HUES64 (cell line): ENCODE results near the gene ANAPC13.

Source experiments
- H3K27ac ChIP-seq: 2 replicates; pipeline ENCODE4 v1.7.0; 2013; ENCODE audit warnings: low read depth, low read length, inconsistent platforms
- H3K27me3 ChIP-seq: 2 replicates; pipeline ENCODE4 v1.6.1; 2013; ENCODE audit warnings: mild to moderate bottlenecking, low read length; ENCODE audit not compliant: insufficient read depth
- H3K36me3 ChIP-seq: 2 replicates; pipeline ENCODE4 v1.6.1; 2013; ENCODE audit warnings: mild to moderate bottlenecking, low read length; ENCODE audit not compliant: insufficient read depth
- H3K4me1 ChIP-seq: 2 replicates; pipeline ENCODE4 v1.6.1; 2013; ENCODE audit warnings: mild to moderate bottlenecking, low read length, moderate library complexity; ENCODE audit not compliant: insufficient read depth
- H3K4me3 ChIP-seq: 2 replicates; pipeline ENCODE4 v1.5.1; 2013; ENCODE audit warnings: mild to moderate bottlenecking, low read length, moderate library complexity
- H3K9ac ChIP-seq: 2 replicates; pipeline ENCODE4 v1.6.1; 2013; ENCODE audit warnings: mild to moderate bottlenecking, low read depth, low read length
- H3K9me3 ChIP-seq: 2 replicates; pipeline ENCODE4 v1.6.1; 2013; ENCODE audit warnings: low read depth, low read length; ENCODE audit not compliant: insufficient read depth
- WGBS: fragments of 150-250, 120-280 bp; methylation state at CpG from one replicate; pipeline ENCODE4 v1.1.7; 2013; ENCODE audit warnings: missing lambda C conversion rate; 5-methylcytosine and 5-hydroxymethylcytosine counted together

ANAPC13 gene

DNA sequence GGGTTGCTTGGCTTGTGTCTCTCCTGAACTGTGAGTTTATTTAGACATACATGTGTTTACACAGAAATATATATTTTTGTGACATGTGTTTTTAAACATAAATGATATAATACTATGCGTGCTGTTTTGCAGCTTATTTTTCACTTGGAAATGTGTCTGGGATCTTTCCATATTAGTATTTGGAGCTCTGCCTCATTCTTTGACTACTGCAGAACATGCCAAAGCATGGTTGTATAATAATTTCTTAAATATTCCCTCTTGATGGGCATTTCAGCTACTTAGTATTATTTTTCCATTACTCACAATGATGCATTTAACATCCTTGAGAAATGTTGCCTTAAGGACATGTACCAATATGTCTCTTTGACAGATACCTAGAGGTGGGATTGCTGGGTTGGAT, 19.5 kb downstream of the ANAPC13 start:
- H3K36me3 ChIP-seq: no peaks in the 10 kb centered on the region
- H3K9me3 ChIP-seq: no peaks in the 10 kb centered on the region
- H3K4me3 ChIP-seq: no peak overlapping the region
- peaks cover 30% of the 10 kb centered on the region for H3K4me1 ChIP-seq
- WGBS: 100% methylated on average over 1 of the region's 1 CpG
- H3K27me3 ChIP-seq: no peaks in the 10 kb centered on the region
- no peak overlapping the region for H3K9ac ChIP-seq
- no peak overlapping the region for H3K27ac ChIP-seq

DNA sequence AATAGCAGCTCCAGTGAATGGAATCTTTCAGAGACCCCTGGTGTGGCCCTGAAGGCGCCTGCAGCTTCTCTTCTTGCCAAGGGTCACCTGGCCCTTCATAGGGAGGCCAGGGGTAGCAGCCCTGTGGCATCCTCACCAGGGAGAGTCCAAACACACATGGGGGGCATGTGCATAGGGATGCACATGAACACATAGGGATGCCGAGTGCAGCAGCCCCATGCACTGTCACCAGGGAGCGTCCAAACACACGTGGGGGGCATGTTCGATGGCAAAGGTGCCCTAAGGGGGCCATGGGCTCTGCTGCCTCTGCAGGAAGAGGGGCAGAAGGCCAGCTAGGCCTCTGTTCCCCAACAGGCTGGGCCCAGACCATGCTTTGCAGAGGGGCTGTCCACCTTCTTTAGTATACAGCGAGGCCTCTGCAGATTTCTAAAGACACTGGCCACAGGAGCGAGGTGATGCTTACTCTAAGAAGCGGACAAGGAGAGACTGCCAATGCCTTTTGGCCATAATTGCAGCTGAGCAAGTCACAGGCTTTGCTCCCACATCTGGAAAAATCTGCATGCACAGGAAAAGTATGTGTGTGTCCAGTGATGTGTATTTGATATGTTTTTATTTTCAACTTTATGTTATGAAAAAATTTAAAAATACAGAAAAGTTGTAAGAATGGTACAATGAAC, 21.0 kb downstream of the ANAPC13 start:
- Histone ChIP-seq H3K9ac (peak overlapping the region; percentile 71), H3K4me3 (no peak overlapping the region), H3K27ac (peak overlapping the region; percentile 78), H3K9me3 (no peaks in the 10 kb centered on the region), H3K36me3 (no peaks in the 10 kb centered on the region), H3K27me3 (no peaks in the 10 kb centered on the region), H3K4me1 (peaks cover 30% of the 10 kb centered on the region)
- WGBS: 80% methylated on average over 8 of the region's 8 CpGs

DNA sequence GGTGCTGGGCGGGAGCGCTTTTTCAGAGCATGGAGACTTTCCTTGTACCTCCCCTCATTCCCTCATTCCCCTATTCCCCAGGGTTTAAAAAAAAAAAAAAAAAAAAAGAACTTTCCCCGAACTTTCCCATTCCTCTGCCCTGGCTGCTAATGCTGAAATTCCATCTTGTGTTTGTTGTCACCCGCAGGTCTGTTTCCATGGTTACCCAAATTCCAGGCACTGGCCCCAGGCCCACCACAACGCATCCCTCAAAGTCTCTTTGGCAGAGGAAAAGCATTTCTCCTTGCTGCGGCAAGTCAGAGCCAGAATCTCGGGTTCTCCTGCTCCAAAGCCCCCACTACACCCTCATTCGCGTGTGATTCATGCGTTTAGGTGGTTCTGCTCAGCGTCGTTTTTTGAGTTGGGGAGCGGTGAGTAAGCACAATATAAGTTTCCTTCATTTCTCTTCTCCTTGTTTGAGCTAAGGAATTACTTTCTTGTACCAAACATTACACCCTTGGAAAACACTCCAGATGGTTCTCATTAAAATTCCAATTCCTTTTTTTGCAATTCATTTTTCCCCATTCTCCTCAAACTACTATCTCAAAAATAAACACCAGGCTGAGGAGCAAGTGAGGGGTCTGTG, 21.6 kb downstream of the ANAPC13 start:
- Histone ChIP-seq H3K27ac (peak overlapping the region; percentile 82), H3K4me1 (peaks cover 30% of the 10 kb centered on the region), H3K9me3 (no peaks in the 10 kb centered on the region), H3K27me3 (no peaks in the 10 kb centered on the region), H3K4me3 (peak overlapping the region; percentile 15; the same call in 1 of the 2 replicates), H3K9ac (peak overlapping the region; percentile 71), H3K36me3 (no peaks in the 10 kb centered on the region)
- WGBS: 22% methylated on average over 13 of the region's 13 CpGs

DNA sequence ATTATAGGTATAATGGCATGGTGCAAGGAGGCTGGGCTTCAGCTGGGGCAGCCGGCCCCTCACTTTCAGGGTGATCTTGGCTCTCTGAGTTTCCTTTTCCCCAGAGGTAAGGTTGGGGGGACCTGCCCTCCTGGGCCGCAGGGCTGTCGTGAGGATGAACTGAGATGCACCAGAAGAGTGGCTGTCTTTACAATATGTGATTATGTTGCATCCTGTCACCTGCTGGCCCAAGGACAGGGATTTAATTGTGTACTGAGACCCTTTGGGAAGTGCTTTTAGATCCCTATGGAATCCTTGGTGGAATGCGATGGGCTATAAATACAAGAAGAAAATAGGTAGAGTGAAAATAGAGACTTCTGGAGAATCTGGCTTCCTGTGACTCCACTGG, 22.1 kb downstream of the ANAPC13 start:
- H3K27me3 ChIP-seq: no peaks in the 10 kb centered on the region
- peak overlapping the region; percentile 15; the same call in 1 of the 2 replicates for H3K4me3 ChIP-seq
- no peaks in the 10 kb centered on the region for H3K9me3 ChIP-seq
- no peaks in the 10 kb centered on the region for H3K36me3 ChIP-seq
- peaks cover 30% of the 10 kb centered on the region for H3K4me1 ChIP-seq
- H3K27ac ChIP-seq: peak overlapping the region; percentile 82
- 42% methylated on average over 4 of the region's 4 CpGs for WGBS
- H3K9ac ChIP-seq: peak overlapping the region; percentile 71

DNA sequence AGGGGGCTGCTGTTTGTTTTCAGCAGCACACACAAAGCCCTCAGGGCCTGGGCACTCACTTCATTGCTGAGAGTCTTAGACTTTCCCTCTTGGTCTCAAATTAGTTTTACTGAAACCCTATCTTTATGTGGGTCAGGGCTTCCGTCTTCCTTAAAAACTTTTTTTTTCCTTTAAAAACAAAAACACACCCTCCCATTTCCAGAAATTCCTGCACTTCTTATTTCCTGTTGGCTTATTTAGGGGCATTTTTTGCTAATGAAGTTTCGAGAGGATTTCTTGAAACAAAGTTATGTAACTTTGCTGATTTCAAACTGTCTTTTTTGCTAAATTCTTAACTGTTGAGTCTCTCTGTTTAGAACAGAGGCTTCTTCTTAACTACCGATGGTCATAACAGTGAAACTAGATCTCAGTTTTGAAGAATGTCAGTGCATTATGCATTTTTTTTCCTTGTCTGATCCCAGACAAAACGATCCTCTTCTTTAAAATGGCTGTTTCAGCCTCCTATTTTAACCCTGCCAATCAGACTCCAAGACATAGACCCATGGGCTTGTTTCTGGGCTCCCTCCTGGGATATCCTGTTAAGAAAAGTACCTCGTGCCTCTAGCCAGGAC, 23.3 kb downstream of the ANAPC13 start:
- Histone ChIP-seq H3K36me3 (no peaks in the 10 kb centered on the region), H3K4me3 (no peak overlapping the region), H3K9ac (peak overlapping the region; percentile 47; the same call in 1 of the 2 replicates), H3K4me1 (peaks cover 30% of the 10 kb centered on the region), H3K9me3 (no peaks in the 10 kb centered on the region), H3K27me3 (no peaks in the 10 kb centered on the region), H3K27ac (peak overlapping the region; percentile 40; the same call in 1 of the 2 replicates)
- WGBS: 57% methylated on average over 5 of the region's 5 CpGs

DNA sequence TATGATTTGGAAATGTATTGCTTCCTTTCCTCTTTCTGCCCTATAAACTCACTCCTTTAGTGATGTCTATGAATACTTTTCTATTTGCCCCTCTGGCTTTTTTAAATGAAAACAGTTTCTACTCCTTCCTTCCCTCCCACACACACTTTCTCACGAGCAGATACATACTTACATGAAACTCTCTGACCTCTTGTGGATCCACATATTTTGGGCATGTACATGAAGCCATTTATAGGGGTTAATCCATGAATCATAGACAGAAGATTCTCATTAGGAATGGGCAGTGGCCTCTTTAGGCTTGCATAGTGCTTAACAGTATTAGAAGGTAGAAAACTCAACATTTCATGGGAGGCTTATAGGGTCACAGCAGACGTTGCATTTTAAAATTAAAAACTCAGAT, 24.8 kb downstream of the ANAPC13 start:
- WGBS: 83% methylated on average over 2 of the region's 2 CpGs
- no peaks in the 10 kb centered on the region for H3K27me3 ChIP-seq
- no peaks in the 10 kb centered on the region for H3K9me3 ChIP-seq
- no peak overlapping the region for H3K27ac ChIP-seq
- no peaks in the 10 kb centered on the region for H3K36me3 ChIP-seq
- no peak overlapping the region for H3K4me3 ChIP-seq
- H3K4me1 ChIP-seq: peaks cover 30% of the 10 kb centered on the region
- H3K9ac ChIP-seq: no peak overlapping the region

DNA sequence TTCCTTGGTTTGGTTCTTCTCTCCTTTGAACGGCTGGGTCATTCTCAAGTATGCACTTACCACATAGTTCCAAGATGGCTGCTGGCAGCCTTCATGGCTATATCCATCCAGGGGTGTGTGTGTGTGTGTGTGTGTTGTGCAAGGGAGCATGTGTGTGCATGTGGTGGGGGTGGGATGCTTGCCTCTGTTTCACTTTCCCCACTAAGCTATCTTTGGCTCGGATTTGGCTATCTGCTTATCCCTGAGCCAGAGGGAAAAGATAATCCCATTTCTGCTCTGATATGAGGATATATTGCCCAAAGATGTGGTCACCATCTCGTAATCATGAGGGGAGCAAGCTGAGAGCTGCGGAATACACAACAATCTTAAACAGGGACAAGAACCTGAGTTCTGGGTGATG, 26.2 kb downstream of the ANAPC13 start:
- Histone ChIP-seq H3K27ac (no peak overlapping the region), H3K9ac (no peak overlapping the region), H3K36me3 (no peaks in the 10 kb centered on the region), H3K4me1 (peaks cover 27% of the 10 kb centered on the region), H3K27me3 (no peaks in the 10 kb centered on the region), H3K9me3 (no peaks in the 10 kb centered on the region), H3K4me3 (no peak overlapping the region)
- WGBS: 84% methylated on average over 4 of the region's 4 CpGs

DNA sequence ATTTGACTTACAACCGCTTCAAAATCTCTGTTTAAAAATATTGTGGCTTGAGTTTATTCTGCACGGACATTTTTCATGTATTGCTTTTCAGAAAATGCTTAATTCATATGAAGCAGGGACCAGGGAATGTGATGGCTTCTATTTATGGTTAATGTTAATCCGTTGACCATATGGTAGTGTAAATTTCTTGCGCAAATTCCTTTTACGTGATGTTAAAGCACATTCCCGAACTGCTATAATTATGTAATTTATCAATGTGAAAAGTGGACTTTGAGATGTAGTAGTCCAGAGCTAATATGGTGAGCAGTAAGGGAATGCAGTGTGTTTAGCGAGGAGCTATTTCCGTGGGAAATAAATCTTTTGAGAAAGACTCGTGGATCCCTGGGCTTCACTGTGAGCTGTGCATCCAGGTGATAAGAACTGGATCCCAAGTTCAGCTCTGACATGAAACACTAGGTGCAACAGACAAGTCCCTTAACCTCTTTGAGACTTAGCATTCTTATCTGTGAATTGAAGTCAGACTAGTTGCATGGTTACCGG, 27.3 kb downstream of the ANAPC13 start:
- no peak overlapping the region for H3K27ac ChIP-seq
- H3K36me3 ChIP-seq: no peaks in the 10 kb centered on the region
- H3K9ac ChIP-seq: no peak overlapping the region
- H3K27me3 ChIP-seq: peaks cover under 1% of the 10 kb centered on the region; the same call in 1 of the 2 replicates
- H3K4me3 ChIP-seq: no peak overlapping the region
- peaks cover 18% of the 10 kb centered on the region for H3K4me1 ChIP-seq
- 94% methylated on average over 10 of the region's 10 CpGs for WGBS
- H3K9me3 ChIP-seq: no peaks in the 10 kb centered on the region

DNA sequence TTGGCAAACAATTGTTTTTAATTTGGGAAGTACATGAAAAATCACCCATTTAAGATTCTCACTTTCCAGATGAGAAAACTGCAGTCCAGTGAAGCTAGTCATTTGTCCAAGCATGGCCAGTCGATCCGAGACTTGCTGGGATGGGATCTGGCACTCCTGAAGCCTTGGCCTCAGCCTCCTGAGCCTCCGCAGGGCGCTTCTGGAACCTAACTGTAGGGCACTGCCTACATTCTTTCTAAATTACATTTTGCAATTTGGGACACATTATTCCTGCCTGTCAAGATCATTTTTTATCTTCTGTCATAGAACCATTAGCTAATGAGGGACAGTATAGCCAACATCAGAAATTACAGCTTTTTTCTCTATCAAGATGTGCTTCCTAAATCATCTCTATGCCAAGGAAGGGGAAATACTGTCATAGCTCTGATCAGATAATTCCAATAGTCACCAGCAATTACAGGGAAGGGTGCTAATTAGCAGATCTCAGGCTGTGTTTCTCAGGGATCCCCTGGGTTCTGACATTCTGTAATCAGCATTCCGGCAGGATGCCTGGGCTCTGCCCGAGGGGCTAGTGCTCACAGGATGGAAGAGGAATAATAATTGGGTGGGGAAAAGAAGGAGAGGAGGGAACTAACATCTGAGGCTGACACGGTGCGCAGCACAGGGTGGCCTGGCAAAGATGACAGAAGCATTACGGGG, 28.3 kb downstream of the ANAPC13 start:
- Histone ChIP-seq H3K4me3 (no peak overlapping the region), H3K9ac (no peak overlapping the region), H3K4me1 (peaks cover 8% of the 10 kb centered on the region), H3K9me3 (no peaks in the 10 kb centered on the region), H3K27me3 (peaks cover 6% of the 10 kb centered on the region; the same call in 1 of the 2 replicates), H3K36me3 (no peaks in the 10 kb centered on the region), H3K27ac (no peak overlapping the region)
- WGBS: 81% methylated on average over 9 of the region's 9 CpGs

DNA sequence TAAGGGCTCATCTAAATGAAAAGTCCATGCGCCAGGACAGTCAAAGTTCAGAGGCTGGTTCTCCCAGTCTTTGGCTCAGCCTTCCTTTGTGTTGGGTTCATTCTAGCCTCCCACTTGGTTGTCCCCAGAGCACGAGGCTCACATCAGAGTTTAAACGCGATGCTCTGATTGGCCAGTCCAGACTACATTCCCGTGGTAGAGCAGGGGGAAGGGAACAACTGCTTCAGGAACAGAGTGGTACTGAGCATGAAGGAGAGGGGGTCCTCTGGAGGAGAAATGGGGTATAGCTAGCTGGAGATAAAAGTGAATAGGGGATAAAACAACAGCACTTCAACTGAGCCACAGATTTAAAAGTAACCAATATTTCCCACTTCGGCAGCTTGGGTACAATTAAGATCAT, 32.2 kb downstream of the ANAPC13 start:
- Histone ChIP-seq H3K4me3 (no peak overlapping the region), H3K36me3 (no peaks in the 10 kb centered on the region), H3K27me3 (peaks cover 6% of the 10 kb centered on the region; the same call in 1 of the 2 replicates), H3K9ac (no peak overlapping the region), H3K9me3 (no peaks in the 10 kb centered on the region), H3K4me1 (no peaks in the 10 kb centered on the region; the same call in 1 of the 2 replicates), H3K27ac (no peak overlapping the region)
- 54% methylated on average over 6 of the region's 6 CpGs for WGBS
